Gastroesophageal sphincter (tissue), 3 donors: ENCODE data around the gene KDM5B.

ENCODE experiments used
- CTCF ChIP-seq, 4 experiments: fragments of 200-600 bp in 2 of 4; fragments of 450-650 bp in 2 of 4; sonication (generic) in 1 of 4; IDR thresholded peaks; one replicate each; pipeline ENCODE4 v1.5.1; 2017 to 2019; ENCODE audit warnings: antibody characterized with exemption in 4 of 4, mild to moderate bottlenecking in 2 of 4, moderate library complexity in 2 of 4
- POLR2A ChIP-seq, 2 donors: fragments of 450-650 bp; IDR thresholded peaks; one replicate each; pipeline ENCODE4 v1.6.1; 2017; ENCODE audit warnings: antibody characterized with exemption in 2 of 2, mild to moderate bottlenecking in 2 of 2, moderate library complexity in 1 of 2
- POLR2AphosphoS5 ChIP-seq: sonication (generic); formaldehyde crosslinking; IDR thresholded peaks from one replicate; pipeline ENCODE4 v1.6.1; 2017; ENCODE audit warnings: antibody characterized with exemption

GRCh38 chr1:202848191-202848542, 39.9 kb upstream of the KDM5B start:
- TF ChIP-seq POLR2AphosphoS5 (no peak), CTCF (IDR thresholded peaks at IDR 0.05) (no peak), POLR2A (IDR thresholded peaks at IDR 0.05) (no peak)
